Measurements from ENCODE around the gene FAM156A. TPM values are rescaled to one million over a fixed set of nuclear protein-coding genes. Genes with fewer than 3 reads are reported as not detected.
"Not testable (repeated sequence)": the region's sequence is repeated elsewhere in the genome, so short reads cannot be mapped to it uniquely, and the experiment has no call there.

FAM156A gene
- total RNA-seq = 10 to 100 TPM in 3 of 4 donors, 1 to 10 TPM in 1; 9.0 to 43.8 (median 15.2) TPM

- ATAC-seq (ENCODE audit: low FRiP score) = peak; percentile 90
- DNase-seq (ENCODE audit: low spot score) = not testable (repeated sequence)
Measured at GRCh38 chrX:52958113-52958959, at the start of gene FAM156A. FAM156A (minus strand) TSS chrX:52958518; CDS start chrX:52948588, 9,930 bp downstream.

GRCh38 chrX:53005327-53005726 lies 47.0 kb upstream of the FAM156A start:
- ATAC-seq (ENCODE audit: low FRiP score) (no peak), DNase-seq (ENCODE audit: low spot score) (no peak)
- TF ChIP-seq CTCF (IDR thresholded peaks at IDR 0.05) = no peak

GRCh38 chrX:53004811-53005210 lies 46.5 kb upstream of the FAM156A start:
- ATAC-seq (ENCODE audit: low FRiP score) (no peak), DNase-seq (ENCODE audit: low spot score) (no peak)
- TF ChIP-seq CTCF (IDR thresholded peaks at IDR 0.05) = no peak

- ATAC-seq (ENCODE audit: low FRiP score) = no peak
- TF ChIP-seq CTCF (IDR thresholded peaks at IDR 0.05) = no peak
- no peak for DNase-seq (ENCODE audit: low spot score)
Measured at GRCh38 chrX:53004038-53004437, 45.7 kb upstream of the FAM156A start.

GRCh38 chrX:53003111-53003510 lies 44.8 kb upstream of the FAM156A start:
- ATAC-seq (ENCODE audit: low FRiP score) = no peak
- TF ChIP-seq CTCF (IDR thresholded peaks at IDR 0.05) = no peak

GRCh38 chrX:53001958-53002357 lies 43.6 kb upstream of the FAM156A start:
- no peak for DNase-seq (ENCODE audit: low spot score)
- TF ChIP-seq CTCF (IDR thresholded peaks at IDR 0.05) = no peak
- ATAC-seq (ENCODE audit: low FRiP score) = no peak

More at GRCh38 chrX:53003111-53003510, 44.8 kb upstream of the FAM156A start:
- DNase-seq (ENCODE audit: low spot score) = no peak

- TF ChIP-seq CTCF (IDR thresholded peaks at IDR 0.05) = no peak
- ATAC-seq (ENCODE audit: low FRiP score) = no peak
- DNase-seq (ENCODE audit: low spot score) = no peak
Measured at GRCh38 chrX:53000447-53001135, 42.3 kb upstream of the FAM156A start.
